Measurements from ENCODE around the gene PCCB.

The PCCB gene

GRCh38 chr3:136283627-136284026 is 33.5 kb downstream of the PCCB start:
- no peak overlapping the region for H3K27ac ChIP-seq
- peaks cover 15% of the 10 kb centered on the region for H3K9me3 ChIP-seq (ENCODE audit: low read depth, low read length)
- no peak overlapping the region for H3K4me3 ChIP-seq
- peaks cover 84% of the 10 kb centered on the region for H3K36me3 ChIP-seq (ENCODE audit: insufficient read depth, low read length)
- no peak for TF ChIP-seq FOXP2 (optimal IDR thresholded peaks at IDR 0.05; ENCODE audit: control extremely low read depth, extremely low read length, insufficient read depth)
- TF ChIP-seq EZH2 (IDR thresholded peaks at IDR 0.05), result no peak
- no peak for TF ChIP-seq POLR2AphosphoS5 (IDR thresholded peaks at IDR 0.05; ENCODE audit: borderline replicate concordance, low read depth, low read length)
- no peak for DNase-seq (ENCODE audit: low read depth, low spot score)
- H3K9ac ChIP-seq (ENCODE audit: insufficient read length), result no peak overlapping the region

- no peak overlapping the region for H3K4me3 ChIP-seq
- TF ChIP-seq EZH2 (IDR thresholded peaks at IDR 0.05) (no peak), FOXP2 (optimal IDR thresholded peaks at IDR 0.05; ENCODE audit: control extremely low read depth, extremely low read length, insufficient read depth) (no peak), POLR2AphosphoS5 (IDR thresholded peaks at IDR 0.05; ENCODE audit: borderline replicate concordance, low read depth, low read length) (no peak)
- DNase-seq (ENCODE audit: low read depth, low spot score), result no peak
- H3K9me3 ChIP-seq (ENCODE audit: low read depth, low read length), result 0 out of 2 replicates have a peak, but pooled peaks cover 4% of the 10 kb centered on the region
- no peak overlapping the region for H3K27ac ChIP-seq
- H3K36me3 ChIP-seq (ENCODE audit: insufficient read depth, low read length), result peaks cover 80% of the 10 kb centered on the region
- no peak overlapping the region for H3K9ac ChIP-seq (ENCODE audit: insufficient read length)
These were observed 41.2 kb downstream of the PCCB start for GRCh38 chr3:136291302-136291701.

- Histone ChIP-seq H3K27ac (no peak overlapping the region), H3K9ac (ENCODE audit: insufficient read length) (no peak overlapping the region), H3K9me3 (ENCODE audit: low read depth, low read length) (0 out of 2 replicates have a peak, but pooled peaks cover 4% of the 10 kb centered on the region), H3K36me3 (ENCODE audit: insufficient read depth, low read length) (peaks cover 82% of the 10 kb centered on the region), H3K4me3 (no peak overlapping the region)
- TF ChIP-seq FOXP2 (optimal IDR thresholded peaks at IDR 0.05; ENCODE audit: control extremely low read depth, extremely low read length, insufficient read depth) (no peak), POLR2AphosphoS5 (IDR thresholded peaks at IDR 0.05; ENCODE audit: borderline replicate concordance, low read depth, low read length) (no peak), EZH2 (IDR thresholded peaks at IDR 0.05) (no peak)
- no peak for DNase-seq (ENCODE audit: low read depth, low spot score)
These were observed 42.4 kb downstream of the PCCB start for GRCh38 chr3:136292500-136292899.

- peaks cover 83% of the 10 kb centered on the region for H3K36me3 ChIP-seq (ENCODE audit: insufficient read depth, low read length)
- no peak for TF ChIP-seq POLR2AphosphoS5 (IDR thresholded peaks at IDR 0.05; ENCODE audit: borderline replicate concordance, low read depth, low read length)
- H3K9ac ChIP-seq (ENCODE audit: insufficient read length), result no peak overlapping the region
- no peak for DNase-seq (ENCODE audit: low read depth, low spot score)
- no peak overlapping the region for H3K27ac ChIP-seq
- H3K9me3 ChIP-seq (ENCODE audit: low read depth, low read length), result 0 out of 2 replicates have a peak, but pooled peaks cover 4% of the 10 kb centered on the region
- H3K4me3 ChIP-seq, result no peak overlapping the region
These were observed 43.1 kb downstream of the PCCB start for GRCh38 chr3:136293279-136293678.

- H3K9ac ChIP-seq (ENCODE audit: insufficient read length), result no peak overlapping the region
- H3K9me3 ChIP-seq (ENCODE audit: low read depth, low read length), result 0 out of 2 replicates have a peak, but pooled peaks cover 4% of the 10 kb centered on the region
- no peak overlapping the region for H3K27ac ChIP-seq
- peaks cover 92% of the 10 kb centered on the region for H3K36me3 ChIP-seq (ENCODE audit: insufficient read depth, low read length)
- DNase-seq (ENCODE audit: low read depth, low spot score), result no peak
- H3K4me3 ChIP-seq, result no peak overlapping the region
- no peak for TF ChIP-seq POLR2AphosphoS5 (IDR thresholded peaks at IDR 0.05; ENCODE audit: borderline replicate concordance, low read depth, low read length)
- no peak for TF ChIP-seq FOXP2 (optimal IDR thresholded peaks at IDR 0.05; ENCODE audit: control extremely low read depth, extremely low read length, insufficient read depth)
- TF ChIP-seq EZH2 (IDR thresholded peaks at IDR 0.05), result no peak
These were observed 44.0 kb downstream of the PCCB start for GRCh38 chr3:136294176-136294575.

GRCh38 chr3:136296960-136297359 is 46.8 kb downstream of the PCCB start:
- H3K9me3 ChIP-seq (ENCODE audit: low read depth, low read length), result 0 out of 2 replicates have a peak, but pooled peaks cover 4% of the 10 kb centered on the region
- no peak overlapping the region for H3K9ac ChIP-seq (ENCODE audit: insufficient read length)
- DNase-seq (ENCODE audit: low read depth, low spot score), result no peak
- no peak overlapping the region for H3K27ac ChIP-seq
- no peak overlapping the region for H3K4me3 ChIP-seq
- peaks cover 89% of the 10 kb centered on the region for H3K36me3 ChIP-seq (ENCODE audit: insufficient read depth, low read length)
- TF ChIP-seq EZH2 (IDR thresholded peaks at IDR 0.05), result no peak
- no peak for TF ChIP-seq POLR2AphosphoS5 (IDR thresholded peaks at IDR 0.05; ENCODE audit: borderline replicate concordance, low read depth, low read length)
- no peak for TF ChIP-seq FOXP2 (optimal IDR thresholded peaks at IDR 0.05; ENCODE audit: control extremely low read depth, extremely low read length, insufficient read depth)

GRCh38 chr3:136297826-136298225 is 47.7 kb downstream of the PCCB start:
- no peaks in the 10 kb centered on the region for H3K9me3 ChIP-seq (ENCODE audit: low read depth, low read length)
- TF ChIP-seq EZH2 (IDR thresholded peaks at IDR 0.05), result no peak
- no peak for DNase-seq (ENCODE audit: low read depth, low spot score)
- no peak overlapping the region for H3K9ac ChIP-seq (ENCODE audit: insufficient read length)
- H3K27ac ChIP-seq, result no peak overlapping the region
- no peak overlapping the region for H3K4me3 ChIP-seq
- H3K36me3 ChIP-seq (ENCODE audit: insufficient read depth, low read length), result peaks cover 84% of the 10 kb centered on the region

GRCh38 chr3:136300444-136300843 is 50.3 kb downstream of the PCCB start:
- no peaks in the 10 kb centered on the region for H3K9me3 ChIP-seq (ENCODE audit: low read depth, low read length)
- no peak for DNase-seq (ENCODE audit: low read depth, low spot score)
- H3K27ac ChIP-seq, result no peak overlapping the region
- peaks cover 63% of the 10 kb centered on the region for H3K36me3 ChIP-seq (ENCODE audit: insufficient read depth, low read length)
- H3K9ac ChIP-seq (ENCODE audit: insufficient read length), result no peak overlapping the region
- no peak overlapping the region for H3K4me3 ChIP-seq
- TF ChIP-seq POLR2AphosphoS5 (IDR thresholded peaks at IDR 0.05; ENCODE audit: borderline replicate concordance, low read depth, low read length), result no peak
- TF ChIP-seq FOXP2 (optimal IDR thresholded peaks at IDR 0.05; ENCODE audit: control extremely low read depth, extremely low read length, insufficient read depth), result no peak
- no peak for TF ChIP-seq EZH2 (IDR thresholded peaks at IDR 0.05)

- Histone ChIP-seq H3K4me3 (no peak overlapping the region), H3K36me3 (ENCODE audit: insufficient read depth, low read length) (peaks cover 29% of the 10 kb centered on the region), H3K9ac (ENCODE audit: insufficient read length) (no peak overlapping the region), H3K27ac (no peak overlapping the region), H3K9me3 (ENCODE audit: low read depth, low read length) (no peaks in the 10 kb centered on the region)
- no peak for DNase-seq (ENCODE audit: low read depth, low spot score)
- TF ChIP-seq FOXP2 (optimal IDR thresholded peaks at IDR 0.05; ENCODE audit: control extremely low read depth, extremely low read length, insufficient read depth), result no peak
- no peak for TF ChIP-seq EZH2 (IDR thresholded peaks at IDR 0.05)
- no peak for TF ChIP-seq POLR2AphosphoS5 (IDR thresholded peaks at IDR 0.05; ENCODE audit: borderline replicate concordance, low read depth, low read length)
These were observed 55.7 kb downstream of the PCCB start for GRCh38 chr3:136305879-136306278.
